Upper lobe of left lung (tissue), 4 donors: ENCODE results near the gene DYRK2.

Experiments
- EP300 ChIP-seq, 4 donors: sonication (generic); formaldehyde crosslinking; IDR thresholded peaks; one replicate each; pipeline ENCODE4 v1.5.1; 2017; ENCODE audit warnings: antibody characterized with exemption in 4 of 4, control low read depth in 2 of 4
- POLR2A ChIP-seq, 4 donors: fragments of 450-650 bp; IDR thresholded peaks; one replicate each; pipeline ENCODE4 v1.5.1; 2016 to 2017; ENCODE audit warnings: antibody characterized with exemption in 4 of 4, mild to moderate bottlenecking in 2 of 4
- TF ChIP-seq, protein P1 (sequence below), 6 experiments: fragments of 450-650 bp in 4 of 6; fragments of 200-600 bp in 2 of 6; sonication (generic) in 2 of 6; IDR thresholded peaks; one replicate each; pipeline ENCODE4 v1.5.1; 2016 to 2019; ENCODE audit warnings: antibody characterized with exemption in 6 of 6

DNA sequence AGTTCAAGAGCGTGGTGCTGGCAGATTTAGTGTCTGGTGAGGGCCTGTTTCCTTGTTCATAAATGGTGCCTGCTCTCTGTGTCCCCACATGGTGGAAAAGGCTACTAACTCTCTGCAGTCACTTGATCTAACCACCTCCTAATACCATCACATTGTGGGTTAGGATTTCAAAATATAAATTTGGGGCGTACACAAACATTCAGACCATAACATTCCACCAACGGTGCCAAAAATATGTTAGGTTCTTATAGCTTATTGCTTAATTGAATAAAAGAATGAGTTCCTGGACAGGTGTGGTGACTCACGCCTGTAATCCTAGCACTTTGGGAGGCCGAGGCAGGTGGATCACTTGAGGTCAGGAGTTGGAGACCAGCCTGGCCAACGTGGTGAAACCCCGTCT lies 3.4 kb upstream of the DYRK2 start:
- TF ChIP-seq, protein P1, sequence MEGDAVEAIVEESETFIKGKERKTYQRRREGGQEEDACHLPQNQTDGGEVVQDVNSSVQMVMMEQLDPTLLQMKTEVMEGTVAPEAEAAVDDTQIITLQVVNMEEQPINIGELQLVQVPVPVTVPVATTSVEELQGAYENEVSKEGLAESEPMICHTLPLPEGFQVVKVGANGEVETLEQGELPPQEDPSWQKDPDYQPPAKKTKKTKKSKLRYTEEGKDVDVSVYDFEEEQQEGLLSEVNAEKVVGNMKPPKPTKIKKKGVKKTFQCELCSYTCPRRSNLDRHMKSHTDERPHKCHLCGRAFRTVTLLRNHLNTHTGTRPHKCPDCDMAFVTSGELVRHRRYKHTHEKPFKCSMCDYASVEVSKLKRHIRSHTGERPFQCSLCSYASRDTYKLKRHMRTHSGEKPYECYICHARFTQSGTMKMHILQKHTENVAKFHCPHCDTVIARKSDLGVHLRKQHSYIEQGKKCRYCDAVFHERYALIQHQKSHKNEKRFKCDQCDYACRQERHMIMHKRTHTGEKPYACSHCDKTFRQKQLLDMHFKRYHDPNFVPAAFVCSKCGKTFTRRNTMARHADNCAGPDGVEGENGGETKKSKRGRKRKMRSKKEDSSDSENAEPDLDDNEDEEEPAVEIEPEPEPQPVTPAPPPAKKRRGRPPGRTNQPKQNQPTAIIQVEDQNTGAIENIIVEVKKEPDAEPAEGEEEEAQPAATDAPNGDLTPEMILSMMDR (IDR thresholded peaks at IDR 0.05) = no peak
- no peak for TF ChIP-seq POLR2A (IDR thresholded peaks at IDR 0.05)
- no peak for TF ChIP-seq EP300 (IDR thresholded peaks at IDR 0.05)
